K562 (cell line): ENCODE results near the gene USP12. TPM values are rescaled to one million over a fixed set of nuclear protein-coding genes. Genes with fewer than 3 reads are reported as not detected.

Experiments
- ATAC-seq: fragments of 200-7000 bp; cut with Tn5 transposase; 3 replicates; pipeline ENCODE4 v1.9.1; 2020; ENCODE audit warnings: moderate library complexity
- Bru-seq: library from RNA; stranded (reverse); fragments of 400-500 nt; gene quantifications from one replicate; lab custom pipeline; 2021; lab: Mats Ljungman, UMichigan
- BruChase-seq, 2 experiments: library from RNA; stranded (reverse); fragments of 400-500 nt; gene quantifications; one replicate each; lab custom pipeline; 2021; lab: Mats Ljungman, UMichigan
- BruUV-seq: library from RNA; stranded (reverse); fragments of 400-500 nt; replicated peaks from 2 replicates; lab custom pipeline; 2021; lab: Mats Ljungman, UMichigan
- CTCF ChIA-PET: fragments of 300-600 bp; formaldehyde crosslinking; extraction: SDS; loops from one replicate; lab custom pipeline; 2021; ENCODE audit warnings: low intra/inter-chr PET ratio; lab: Yijun Ruan, JAX
- POLR2A ChIA-PET: fragments of 300-600, 350-650 bp; sonication (Branson Sonifier 250); formaldehyde crosslinking; extraction: SDS; loops from one replicate; lab custom pipeline; 2021; ENCODE audit warnings: antibody characterized with exemption, inconsistent platforms; lab: Yijun Ruan, JAX
- DNase-seq, 4 experiments: peaks; one replicate each; pipeline versions ENCODE4 v3.0.0 to v3.0.0-alpha.2; 2011 to 2018; ENCODE audit warnings: low spot score in 3 of 4, mixed read lengths in 3 of 4; ENCODE audit errors: extremely low read depth in 1 of 4
- FAIRE-seq: peaks from 2 replicates; lab custom pipeline; 2011; peaks lifted over from hg19 to GRCh38; lab: Jason Lieb, UNC
- H2AFZ ChIP-seq: 2 replicates; pipeline ENCODE4 v1.6.0; 2011; ENCODE audit warnings: low read depth, low read length, control low read depth, inconsistent platforms
- H3K27ac ChIP-seq: fragments of 200-600 bp; 3 replicates; pipeline ENCODE4 v1.8.0; 2011; ENCODE audit warnings: low read depth, mild to moderate bottlenecking, control low read depth, inconsistent platforms, low read length, moderate library complexity, mixed read lengths; ENCODE audit errors: extremely low read depth
- H3K27me3 ChIP-seq, 2 experiments: fragments of 300-600 bp in 1 of 2; 2 replicates in 1 of 2; 3 replicates in 1 of 2; pipeline versions ENCODE4 v1.6.0 to v1.8.0; 2011; ENCODE audit warnings: inconsistent platforms in 2 of 2, low read length in 2 of 2, mild to moderate bottlenecking in 1 of 2, mixed read lengths in 1 of 2, moderate library complexity in 1 of 2; ENCODE audit not compliant: control insufficient read depth in 2 of 2, insufficient read depth in 2 of 2
- H3K36me3 ChIP-seq: fragments of 300-600 bp; 3 replicates; pipeline ENCODE4 v1.8.0; 2011; ENCODE audit warnings: mild to moderate bottlenecking, low read length, inconsistent platforms; ENCODE audit not compliant: control insufficient read depth, insufficient read depth
- H3K4me1 ChIP-seq, 2 experiments: fragments of 200-600 bp in 1 of 2; replicated peaks in 1 of 2; 2 replicates in 1 of 2; 3 replicates in 1 of 2; pipeline versions ENCODE4 v1.5.1 to v1.8.0; 2011; ENCODE audit warnings: inconsistent platforms in 2 of 2, low read length in 2 of 2, mild to moderate bottlenecking in 1 of 2, mixed read lengths in 1 of 2, moderate library complexity in 1 of 2; ENCODE audit not compliant: control insufficient read depth in 2 of 2, insufficient read depth in 2 of 2
- H3K4me2 ChIP-seq: 2 replicates; pipeline ENCODE4 v1.6.1; 2011; ENCODE audit warnings: low read length, control low read depth, inconsistent platforms, mixed read lengths; ENCODE audit not compliant: insufficient read depth
- H3K4me3 ChIP-seq: fragments of 200-600 bp; sonication (generic), shearing (Covaris generic); 2 replicates; pipeline ENCODE4 v1.5.1; 2016; ENCODE audit warnings: control low read depth, inconsistent platforms
- H3K79me2 ChIP-seq: fragments of 200-600 bp; 3 replicates; pipeline ENCODE4 v1.8.0; 2011; ENCODE audit warnings: low read length, inconsistent platforms; ENCODE audit not compliant: control insufficient read depth, insufficient read depth
- H3K9ac ChIP-seq, 2 experiments: 2 replicates each; pipeline versions ENCODE4 v1.6.0 to v1.6.1; 2011; ENCODE audit warnings: low read depth in 2 of 2, low read length in 2 of 2, control low read depth in 1 of 2, inconsistent platforms in 1 of 2, mild to moderate bottlenecking in 1 of 2, mixed read lengths in 1 of 2; ENCODE audit not compliant: insufficient read depth in 1 of 2
- H3K9me1 ChIP-seq: one replicate; pipeline ENCODE4 v1.6.0; 2011; ENCODE audit warnings: inconsistent platforms, mild to moderate bottlenecking, low read length, moderate library complexity; ENCODE audit not compliant: control insufficient read depth, insufficient read depth
- H3K9me3 ChIP-seq: replicated peaks from 2 replicates; pipeline ENCODE4 v1.5.1; 2011; ENCODE audit warnings: low read depth, low read length, inconsistent platforms; ENCODE audit not compliant: control insufficient read depth, insufficient read depth
- H4K20me1 ChIP-seq: replicated peaks from 2 replicates; pipeline ENCODE4 v1.6.1; 2011; ENCODE audit warnings: low read length, inconsistent platforms, mixed read lengths; ENCODE audit not compliant: control insufficient read depth, insufficient read depth
- CHD4 ChIP-seq: fragments of 200-600 bp; sonication (generic); IDR thresholded peaks from 3 replicates; pipeline ENCODE4 v1.6.1; 2012; ENCODE audit warnings: low read depth, mild to moderate bottlenecking, mixed read lengths, low read length, inconsistent platforms; ENCODE audit not compliant: insufficient read depth, insufficient replicate concordance, poor library complexity, severe bottlenecking
- GABPA ChIP-seq: fragments of 200-800 bp; sonication (Bioruptor generic); conservative IDR thresholded peaks from 2 replicates; pipeline ENCODE4 v1.6.1; 2016; ENCODE audit warnings: low read depth, missing genetic modification characterization, missing compliant biosample characterization
- HNRNPL ChIP-seq: fragments of 200-400 bp; formaldehyde crosslinking; IDR thresholded peaks from 2 replicates; pipeline ENCODE4 v1.6.1; 2017; ENCODE audit warnings: low read depth, mild to moderate bottlenecking, low read length
- PHF8 ChIP-seq: fragments of 200-600 bp; sonication (generic); IDR thresholded peaks from 2 replicates; pipeline ENCODE4 v1.6.1; 2012; ENCODE audit warnings: mixed run types, mild to moderate bottlenecking, inconsistent platforms, low read length, moderate library complexity, borderline replicate concordance
- RBFOX2 ChIP-seq: fragments of 200-400 bp; formaldehyde crosslinking; IDR thresholded peaks from 2 replicates; pipeline ENCODE4 v1.6.1; 2017; ENCODE audit warnings: low read depth, mild to moderate bottlenecking, low read length, moderate library complexity
- ZBTB7A ChIP-seq: IDR thresholded peaks from 2 replicates; pipeline ENCODE4 v1.6.1; 2011; ENCODE audit warnings: low read depth, mild to moderate bottlenecking, low read length, moderate library complexity, borderline replicate concordance; ENCODE audit not compliant: control insufficient read depth
- ZNF408 ChIP-seq: fragments of 250-450 bp; sonication (Bioruptor Pico); IDR thresholded peaks from 2 replicates; pipeline ENCODE4 v1.4.0; 2020; ENCODE audit warnings: low read depth, mild to moderate bottlenecking, moderate library complexity
- WGBS: fragments of 100-300 bp; shearing (Covaris generic); methylation state at CpG from one replicate; pipeline ENCODE4 v1.1.6; 2016; ENCODE audit warnings: low coverage, mixed read lengths; ENCODE audit not compliant: insufficient coverage; ENCODE audit errors: missing lambda C conversion rate; 5-methylcytosine and 5-hydroxymethylcytosine counted together
- in situ Hi-C: fragments of 300-500 bp; cut with MboI; formaldehyde crosslinking; loops from 4 replicates; pipeline ENCODE4 v1.15.0; 2018; ENCODE audit warnings: inconsistent platforms, mixed read lengths
- intact Hi-C: fragments of 100-400 bp; cut with micrococcal nuclease; formaldehyde crosslinking; loops from 2 replicates; pipeline ENCODE4 v1.14.2; 2022
- long read RNA-seq, 3 experiments: library from polyadenylated mRNA in 2 of 3; library from RNA in 1 of 3; unstranded in 2 of 3; stranded (forward) in 1 of 3; transcript quantifications; one replicate each; pipeline ENCODE4 v2.0.0, GENCODE V29; 2019 to 2022
- polyA minus RNA-seq, 3 experiments: library from RNA; depleted of rRNA, polyadenylated mRNA; stranded (reverse); fragments of >200 nt; gene quantifications; 2 replicates each; pipeline ENCODE4 v1.2.3, GENCODE V29; 2011
- polyA plus RNA-seq, 8 experiments: library from polyadenylated mRNA; depleted of rRNA in 4 of 8; stranded (reverse) in 5 of 8; unstranded in 3 of 8; fragments of >200 nt; fragmentation: Nextera tagmentation in 2 of 8; fragmentation: Illumina TruSeq in 1 of 8; extraction: Ambion mirVana in 2 of 8; extraction: Trizol in 1 of 8; gene quantifications; 2 replicates each; pipeline versions ENCODE4 v1.2.1 to v1.2.3, GENCODE V29; 2011 to 2014; ENCODE audit warnings: inconsistent platforms in 1 of 8, missing spikeins in 1 of 8
- total RNA-seq, 7 experiments: library from RNA; depleted of rRNA in 6 of 7; stranded (reverse); fragments of >200 nt in 6 of 7; fragmentation: Illumina TruSeq in 2 of 7; extraction: Trizol in 2 of 7; gene quantifications; 2 replicates each; pipeline versions ENCODE4 v1.2.1 to v1.2.3, GENCODE V29; 2011 to 2021; ENCODE audit warnings: low replicate concordance in 1 of 7
- TF ChIP-seq, protein P1 (sequence below), 3 experiments: IDR thresholded peaks in 2 of 3; conservative IDR thresholded peaks in 1 of 3; 2 replicates each; pipeline ENCODE4 v1.5.1; 2011 to 2012; ENCODE audit warnings: low read length in 3 of 3, mild to moderate bottlenecking in 3 of 3, control low read depth in 2 of 3, improper control_type of control experiment in 1 of 3, inconsistent platforms in 1 of 3, low read depth in 1 of 3, mixed read lengths in 1 of 3, moderate library complexity in 1 of 3; ENCODE audit not compliant: insufficient read depth in 2 of 3
- TF ChIP-seq, protein P2 (sequence below): IDR thresholded peaks from 2 replicates; pipeline ENCODE4 v1.6.1; 2011; ENCODE audit warnings: borderline replicate concordance, low read depth, mild to moderate bottlenecking, moderate library complexity, low read length; ENCODE audit not compliant: insufficient read depth, poor library complexity, severe bottlenecking

Gene USP12
- 13.2 and 38.3 TPM in 2 replicates for total RNA-seq (2011; cell fraction: chromatin; rRNA removed; ENCODE audit: low replicate concordance)
- total RNA-seq (2011; cell fraction: nucleolus; rRNA removed): 9.5 and 10.5 TPM in 2 replicates
- total RNA-seq (2011; cell fraction: nucleoplasm; rRNA removed): 21.6 and 39.0 TPM in 2 replicates
- total RNA-seq (2014; rRNA removed) (7.8 and 8.9 TPM in 2 replicates), total RNA-seq (2014; rRNA removed; fragmentation: Illumina TruSeq; extraction: Trizol) (17.2 and 18.1 TPM in 2 replicates), total RNA-seq (2015; rRNA removed; fragmentation: Illumina TruSeq; extraction: Trizol) (11.1 and 13.3 TPM in 2 replicates), total RNA-seq (2021) (12.7 and 13.1 TPM in 2 replicates), polyA plus RNA-seq (2011; rRNA removed) (13.8 and 20.5 TPM in 2 replicates), polyA plus RNA-seq (2014; fragmentation: Illumina TruSeq; extraction: Trizol) (11.7 and 15.3 TPM in 2 replicates), polyA plus RNA-seq (2014; fragmentation: Nextera tagmentation; extraction: Ambion mirVana) (1 to 10 TPM; 1.8 to 5.1 TPM), polyA plus RNA-seq (2014; rRNA removed) (11.0 and 14.0 TPM in 2 replicates), polyA minus RNA-seq (2011; rRNA and poly(A)+ RNA removed) (18.9 and 19.8 TPM in 2 replicates), Bru-seq, nascent RNA (percentile 75 among the genes with signal in this experiment), BruChase-seq, experiment 1, labeled RNA remaining after a 2-hour chase (percentile 76 among the genes with signal in this experiment), BruChase-seq, experiment 2, labeled RNA remaining after a 6-hour chase (percentile 76 among the genes with signal in this experiment)
- 2.3 and 4.2 TPM in 2 replicates for polyA plus RNA-seq (2011; cell fraction: cytosol; rRNA removed)
- polyA plus RNA-seq (2011; cell fraction: nucleus; rRNA removed): 7.5 and 8.8 TPM in 2 replicates
- 12.3 and 14.4 TPM in 2 replicates for polyA plus RNA-seq (2012)
- polyA minus RNA-seq (2011; cell fraction: cytosol; rRNA and poly(A)+ RNA removed): 4.2 and 6.3 TPM in 2 replicates
- polyA minus RNA-seq (2011; cell fraction: nucleus; rRNA and poly(A)+ RNA removed): 11.3 and 17.3 TPM in 2 replicates
- long read RNA-seq, experiment 1, full-length matches to known transcripts: 29 of 47 reads
- long read RNA-seq, experiment 1, partial matches to known transcripts: 12 of 47 reads
- long read RNA-seq, experiment 1, other reads (novel, unspliced or antisense): 6 of 47 reads
- long read RNA-seq, experiment 2, partial matches to known transcripts: 1 of 25 reads
- long read RNA-seq, experiment 2, other reads (novel, unspliced or antisense): 21 of 25 reads
- long read RNA-seq, experiment 3, partial matches to known transcripts: 1 of 2 reads
- long read RNA-seq, experiment 3, other reads (novel, unspliced or antisense): 1 of 2 reads

- in situ Hi-C loops: no loop called here
- no TSS peak for BruUV-seq
- Histone ChIP-seq H3K9me3 (no peaks in the 10 kb centered on the region), H3K4me1 (peaks cover 2 to 34% of the 10 kb centered on the region in 2 experiments; a peak in 4 of 5 replicates), H4K20me1 (peaks cover 17% of the 10 kb centered on the region), H3K9me1 (no peaks in the 10 kb centered on the region), H3K36me3 (no peaks in the 10 kb centered on the region), H3K4me3 (peak within 1 kb of the TSS; percentile 69), H3K27me3 (no peaks in the 10 kb centered on the region), H3K27ac (peak within 1 kb of the TSS; percentile 83), H3K9ac (peak within 1 kb of the TSS; percentile 69 to 92), H2AFZ (peak within 1 kb of the TSS; percentile 87), H3K4me2 (peak within 1 kb of the TSS; percentile 83), H3K79me2 (peaks cover 46% of the 10 kb centered on the region)
- DNase-seq: peak; percentile 47 to 63 (median 54)
- peak; percentile 21 for ATAC-seq
- TF ChIP-seq CHD4: no peak
- TF ChIP-seq HNRNPL: 0 out of 2 replicates have a peak, but pooled peaks have one; percentile 44
- TF ChIP-seq, protein P1, sequence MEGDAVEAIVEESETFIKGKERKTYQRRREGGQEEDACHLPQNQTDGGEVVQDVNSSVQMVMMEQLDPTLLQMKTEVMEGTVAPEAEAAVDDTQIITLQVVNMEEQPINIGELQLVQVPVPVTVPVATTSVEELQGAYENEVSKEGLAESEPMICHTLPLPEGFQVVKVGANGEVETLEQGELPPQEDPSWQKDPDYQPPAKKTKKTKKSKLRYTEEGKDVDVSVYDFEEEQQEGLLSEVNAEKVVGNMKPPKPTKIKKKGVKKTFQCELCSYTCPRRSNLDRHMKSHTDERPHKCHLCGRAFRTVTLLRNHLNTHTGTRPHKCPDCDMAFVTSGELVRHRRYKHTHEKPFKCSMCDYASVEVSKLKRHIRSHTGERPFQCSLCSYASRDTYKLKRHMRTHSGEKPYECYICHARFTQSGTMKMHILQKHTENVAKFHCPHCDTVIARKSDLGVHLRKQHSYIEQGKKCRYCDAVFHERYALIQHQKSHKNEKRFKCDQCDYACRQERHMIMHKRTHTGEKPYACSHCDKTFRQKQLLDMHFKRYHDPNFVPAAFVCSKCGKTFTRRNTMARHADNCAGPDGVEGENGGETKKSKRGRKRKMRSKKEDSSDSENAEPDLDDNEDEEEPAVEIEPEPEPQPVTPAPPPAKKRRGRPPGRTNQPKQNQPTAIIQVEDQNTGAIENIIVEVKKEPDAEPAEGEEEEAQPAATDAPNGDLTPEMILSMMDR (IDR thresholded peaks at IDR 0.05 in 2 of 3, conservative IDR thresholded peaks at IDR 0.05 in 1 of 3; ENCODE audit: insufficient read depth in 2 of 3, low read depth in 1 of 3, low read length in 3 of 3): peak in 2 of 3 experiments; percentile 28; a peak in 3 of 6 replicates
- 0 out of 2 replicates have a peak, but pooled peaks have one; percentile 53 for TF ChIP-seq RBFOX2
- TF ChIP-seq, protein P2, sequence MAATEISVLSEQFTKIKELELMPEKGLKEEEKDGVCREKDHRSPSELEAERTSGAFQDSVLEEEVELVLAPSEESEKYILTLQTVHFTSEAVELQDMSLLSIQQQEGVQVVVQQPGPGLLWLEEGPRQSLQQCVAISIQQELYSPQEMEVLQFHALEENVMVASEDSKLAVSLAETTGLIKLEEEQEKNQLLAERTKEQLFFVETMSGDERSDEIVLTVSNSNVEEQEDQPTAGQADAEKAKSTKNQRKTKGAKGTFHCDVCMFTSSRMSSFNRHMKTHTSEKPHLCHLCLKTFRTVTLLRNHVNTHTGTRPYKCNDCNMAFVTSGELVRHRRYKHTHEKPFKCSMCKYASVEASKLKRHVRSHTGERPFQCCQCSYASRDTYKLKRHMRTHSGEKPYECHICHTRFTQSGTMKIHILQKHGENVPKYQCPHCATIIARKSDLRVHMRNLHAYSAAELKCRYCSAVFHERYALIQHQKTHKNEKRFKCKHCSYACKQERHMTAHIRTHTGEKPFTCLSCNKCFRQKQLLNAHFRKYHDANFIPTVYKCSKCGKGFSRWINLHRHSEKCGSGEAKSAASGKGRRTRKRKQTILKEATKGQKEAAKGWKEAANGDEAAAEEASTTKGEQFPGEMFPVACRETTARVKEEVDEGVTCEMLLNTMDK: peak; percentile 77
- TF ChIP-seq ZNF408 (CRISPR knock-in tag): no peak
- peak; percentile 40; the same call in 1 of the 2 replicates for TF ChIP-seq ZBTB7A
- peak; percentile 4; the same call in 1 of the 2 replicates for TF ChIP-seq GABPA
- peak; percentile 33; the same call in 1 of the 2 replicates for TF ChIP-seq PHF8
- WGBS: no CpG with 5 or more reads among the region's 88 CpGs
- intact Hi-C loops: loop anchor here (2.0 to 5.0 kb wide), 3 partner anchors 47 to 189 kb away; partner anchors contain the start of gene RPL21
- no peak for FAIRE-seq
- ChIA-PET CTCF (no interaction called here), POLR2A (interaction anchor here (0.9 to 1.7 kb wide), 2 partner anchors 11 to 12 kb away, joined by 6 to 8 read pairs; no protein-coding TSS in a partner anchor)
Measured at GRCh38 chr13:27171244-27171826, at the start of gene USP12. Gene USP12 (minus strand): TSS chr13:27171811. CDS start chr13:27171639, 172 bp downstream.
